ENCODE data around the gene PLA2G4F.

The PLA2G4F gene

GRCh38 chr15:42184296-42184695 is 27.9 kb upstream of the PLA2G4F start:
- Histone ChIP-seq H3K23ac (ENCODE audit: low read depth, low read length, poor library complexity) (no peak overlapping the region), H3K79me1 (ENCODE audit: low read depth, low read length) (no peaks in the 10 kb centered on the region), H2BK5ac (ENCODE audit: low read length) (no peak overlapping the region), H3K27me3 (ENCODE audit: control insufficient read depth in 3 of 3, insufficient read depth in 3 of 3, low read depth in 1 of 3, low read length in 3 of 3) (no peaks in the 10 kb centered on the region), H3K4me1 (ENCODE audit: control insufficient read depth in 2 of 2, insufficient read depth in 1 of 2, low read depth in 1 of 2, low read length in 2 of 2) (no peaks in the 10 kb centered on the region), H2BK15ac (ENCODE audit: low read length) (no peak overlapping the region), H2AFZ (ENCODE audit: low read length) (no peak overlapping the region), H3K9me3 (replicated peaks in 1 of 2; ENCODE audit: control insufficient read depth in 2 of 2, insufficient read depth in 1 of 2, low read depth in 1 of 2, low read length in 2 of 2) (no peaks in the 10 kb centered on the region), H2BK120ac (ENCODE audit: low read depth, low read length) (no peak overlapping the region), H2BK12ac (ENCODE audit: low read length) (no peak overlapping the region), H4K8ac (ENCODE audit: low read depth, low read length) (no peak overlapping the region), H3K9ac (ENCODE audit: low read depth, low read length, poor library complexity) (no peak overlapping the region), H3K36me3 (replicated peaks in 1 of 2; ENCODE audit: control insufficient read depth in 2 of 2, insufficient read depth in 2 of 2, low read length in 2 of 2) (peaks cover 9 to 96% of the 10 kb centered on the region in 2 donors), H3K14ac (ENCODE audit: low read length) (no peak overlapping the region), H3K4me3 (ENCODE audit: low read length in 2 of 2) (no peak overlapping the region), H4K91ac (ENCODE audit: low read depth, low read length, poor library complexity) (no peak overlapping the region), H3K4ac (ENCODE audit: low read length) (no peak overlapping the region), H3K4me2 (ENCODE audit: insufficient read depth, low read length, poor library complexity, severe bottlenecking) (no peak overlapping the region), H3K18ac (ENCODE audit: low read length) (no peak overlapping the region), H2AK5ac (ENCODE audit: low read depth, low read length) (no peak overlapping the region), H3K27ac (replicated peaks; ENCODE audit: low read length) (no peak overlapping the region)
- DNase-seq (ENCODE audit: low spot score), result no peak
- no CpG with 5 or more reads among the region's 5 CpGs for WGBS, 2 donors (ENCODE audit: extremely low coverage in 2 of 2, insufficient read length in 2 of 2, insufficient replicate concordance in 1 of 2)

GRCh38 chr15:42182961-42183360 is 26.5 kb upstream of the PLA2G4F start:
- Histone ChIP-seq H2BK5ac (ENCODE audit: low read length) (no peak overlapping the region), H3K27me3 (ENCODE audit: control insufficient read depth in 3 of 3, insufficient read depth in 3 of 3, low read depth in 1 of 3, low read length in 3 of 3) (no peaks in the 10 kb centered on the region), H3K4me1 (ENCODE audit: control insufficient read depth in 2 of 2, insufficient read depth in 1 of 2, low read depth in 1 of 2, low read length in 2 of 2) (no peaks in the 10 kb centered on the region), H3K4ac (ENCODE audit: low read length) (no peak overlapping the region), H3K4me3 (ENCODE audit: low read length in 2 of 2) (no peak overlapping the region), H3K36me3 (replicated peaks in 1 of 2; ENCODE audit: control insufficient read depth in 2 of 2, insufficient read depth in 2 of 2, low read length in 2 of 2) (peaks cover 11 to 94% of the 10 kb centered on the region in 2 donors), H3K18ac (ENCODE audit: low read length) (no peak overlapping the region), H3K27ac (replicated peaks; ENCODE audit: low read length) (no peak overlapping the region), H2BK12ac (ENCODE audit: low read length) (no peak overlapping the region), H3K9ac (ENCODE audit: low read depth, low read length, poor library complexity) (no peak overlapping the region), H2BK120ac (ENCODE audit: low read depth, low read length) (no peak overlapping the region), H3K23ac (ENCODE audit: low read depth, low read length, poor library complexity) (no peak overlapping the region), H3K9me3 (replicated peaks in 1 of 2; ENCODE audit: control insufficient read depth in 2 of 2, insufficient read depth in 1 of 2, low read depth in 1 of 2, low read length in 2 of 2) (no peaks in the 10 kb centered on the region), H2AK5ac (ENCODE audit: low read depth, low read length) (no peak overlapping the region), H4K91ac (ENCODE audit: low read depth, low read length, poor library complexity) (no peak overlapping the region), H3K79me1 (ENCODE audit: low read depth, low read length) (no peaks in the 10 kb centered on the region), H2AFZ (ENCODE audit: low read length) (no peak overlapping the region), H2BK15ac (ENCODE audit: low read length) (no peak overlapping the region), H4K8ac (ENCODE audit: low read depth, low read length) (no peak overlapping the region), H3K4me2 (ENCODE audit: insufficient read depth, low read length, poor library complexity, severe bottlenecking) (no peak overlapping the region), H3K14ac (ENCODE audit: low read length) (no peak overlapping the region)
- DNase-seq (ENCODE audit: low spot score), result no peak
- no CpG with 5 or more reads among the region's 6 CpGs for WGBS, 2 donors (ENCODE audit: extremely low coverage in 2 of 2, insufficient read length in 2 of 2, insufficient replicate concordance in 1 of 2)

- Histone ChIP-seq H3K4me1 (ENCODE audit: control insufficient read depth in 2 of 2, insufficient read depth in 1 of 2, low read depth in 1 of 2, low read length in 2 of 2) (no peaks in the 10 kb centered on the region), H3K9ac (ENCODE audit: low read depth, low read length, poor library complexity) (no peak overlapping the region), H3K4me2 (ENCODE audit: insufficient read depth, low read length, poor library complexity, severe bottlenecking) (no peak overlapping the region), H3K23ac (ENCODE audit: low read depth, low read length, poor library complexity) (no peak overlapping the region), H3K27ac (replicated peaks; ENCODE audit: low read length) (no peak overlapping the region), H2AFZ (ENCODE audit: low read length) (no peak overlapping the region), H4K91ac (ENCODE audit: low read depth, low read length, poor library complexity) (no peak overlapping the region), H4K8ac (ENCODE audit: low read depth, low read length) (no peak overlapping the region), H3K14ac (ENCODE audit: low read length) (no peak overlapping the region), H2BK12ac (ENCODE audit: low read length) (no peak overlapping the region), H3K18ac (ENCODE audit: low read length) (no peak overlapping the region), H2BK15ac (ENCODE audit: low read length) (no peak overlapping the region), H3K79me1 (ENCODE audit: low read depth, low read length) (no peaks in the 10 kb centered on the region), H2BK5ac (ENCODE audit: low read length) (no peak overlapping the region), H3K4me3 (ENCODE audit: low read length in 2 of 2) (no peak overlapping the region), H2AK5ac (ENCODE audit: low read depth, low read length) (no peak overlapping the region), H2BK120ac (ENCODE audit: low read depth, low read length) (no peak overlapping the region), H3K4ac (ENCODE audit: low read length) (no peak overlapping the region), H3K36me3 (replicated peaks in 1 of 2; ENCODE audit: control insufficient read depth in 2 of 2, insufficient read depth in 2 of 2, low read length in 2 of 2) (peaks cover 11 to 92% of the 10 kb centered on the region in 2 donors), H3K9me3 (replicated peaks in 1 of 2; ENCODE audit: control insufficient read depth in 2 of 2, insufficient read depth in 1 of 2, low read depth in 1 of 2, low read length in 2 of 2) (no peaks in the 10 kb centered on the region), H3K27me3 (ENCODE audit: control insufficient read depth in 3 of 3, insufficient read depth in 3 of 3, low read depth in 1 of 3, low read length in 3 of 3) (no peaks in the 10 kb centered on the region)
- WGBS, 2 donors (ENCODE audit: extremely low coverage in 2 of 2, insufficient read length in 2 of 2, insufficient replicate concordance in 1 of 2), result no CpG with 5 or more reads among the region's 6 CpGs
- DNase-seq (ENCODE audit: low spot score), result no peak
Measured at GRCh38 chr15:42182328-42182886, 26.0 kb upstream of the PLA2G4F start.

GRCh38 chr15:42178056-42178455 is 21.6 kb upstream of the PLA2G4F start:
- Histone ChIP-seq H3K9me3 (replicated peaks in 1 of 2; ENCODE audit: control insufficient read depth in 2 of 2, insufficient read depth in 1 of 2, low read depth in 1 of 2, low read length in 2 of 2) (peaks cover 0 to 2% of the 10 kb centered on the region in 2 donors), H4K8ac (ENCODE audit: low read depth, low read length) (no peak overlapping the region), H3K18ac (ENCODE audit: low read length) (no peak overlapping the region), H3K27me3 (ENCODE audit: control insufficient read depth in 3 of 3, insufficient read depth in 3 of 3, low read depth in 1 of 3, low read length in 3 of 3) (no peaks in the 10 kb centered on the region), H3K4me1 (ENCODE audit: control insufficient read depth in 2 of 2, insufficient read depth in 1 of 2, low read depth in 1 of 2, low read length in 2 of 2) (no peaks in the 10 kb centered on the region), H2AFZ (ENCODE audit: low read length) (no peak overlapping the region), H3K79me1 (ENCODE audit: low read depth, low read length) (no peaks in the 10 kb centered on the region), H3K4me2 (ENCODE audit: insufficient read depth, low read length, poor library complexity, severe bottlenecking) (no peak overlapping the region), H3K23ac (ENCODE audit: low read depth, low read length, poor library complexity) (no peak overlapping the region), H3K4me3 (ENCODE audit: low read length in 2 of 2) (no peak overlapping the region), H2BK12ac (ENCODE audit: low read length) (no peak overlapping the region), H3K14ac (ENCODE audit: low read length) (no peak overlapping the region), H4K91ac (ENCODE audit: low read depth, low read length, poor library complexity) (no peak overlapping the region), H2BK15ac (ENCODE audit: low read length) (no peak overlapping the region), H3K27ac (replicated peaks; ENCODE audit: low read length) (no peak overlapping the region), H2BK5ac (ENCODE audit: low read length) (no peak overlapping the region), H3K4ac (ENCODE audit: low read length) (no peak overlapping the region), H2AK5ac (ENCODE audit: low read depth, low read length) (no peak overlapping the region), H3K9ac (ENCODE audit: low read depth, low read length, poor library complexity) (no peak overlapping the region), H2BK120ac (ENCODE audit: low read depth, low read length) (no peak overlapping the region), H3K36me3 (replicated peaks in 1 of 2; ENCODE audit: control insufficient read depth in 2 of 2, insufficient read depth in 2 of 2, low read length in 2 of 2) (peaks cover 13 to 88% of the 10 kb centered on the region in 2 donors)
- WGBS, 2 donors (ENCODE audit: extremely low coverage in 2 of 2, insufficient read length in 2 of 2, insufficient replicate concordance in 1 of 2), result no CpG with 5 or more reads among the region's 2 CpGs
- no peak for DNase-seq (ENCODE audit: low spot score)

All from neuronal stem cell (in vitro differentiated cells).